DND-41 (cell line): ENCODE measurements around the gene RSBN1.

Experiments used
- ATAC-seq: fragments of 200-7000 bp; cut with Tn5 transposase; 3 replicates; pipeline ENCODE4 v1.9.1; 2021; ENCODE audit warnings: low read depth; ENCODE audit not compliant: insufficient read depth
- DNase-seq: peaks from one replicate; pipeline ENCODE4 v3.0.0-alpha.2; 2020
- H2AFZ ChIP-seq: 2 replicates; pipeline ENCODE4 v1.6.0; 2012; ENCODE audit warnings: low read depth, low read length
- H3K27ac ChIP-seq: 2 replicates; pipeline ENCODE4 v1.5.1; 2012; ENCODE audit warnings: low read length, inconsistent platforms
- H3K27me3 ChIP-seq: fragments of 200-600 bp; sonication (generic); 2 replicates; pipeline ENCODE4 v1.6.0; 2012; ENCODE audit warnings: low read length, mild to moderate bottlenecking, inconsistent platforms; ENCODE audit not compliant: insufficient read depth, poor library complexity
- H3K36me3 ChIP-seq: 2 replicates; pipeline ENCODE4 v1.5.1; 2012; ENCODE audit warnings: low read length, inconsistent platforms; ENCODE audit not compliant: insufficient read depth
- H3K4me1 ChIP-seq: 2 replicates; pipeline ENCODE4 v1.5.1; 2012; ENCODE audit warnings: mild to moderate bottlenecking, low read length; ENCODE audit not compliant: insufficient read depth
- H3K4me2 ChIP-seq: 2 replicates; pipeline ENCODE4 v1.6.0; 2012; ENCODE audit warnings: mild to moderate bottlenecking, moderate library complexity, low read length, inconsistent platforms; ENCODE audit not compliant: insufficient read depth
- H3K4me3 ChIP-seq, 2 experiments: fragments of 200-600 bp in 1 of 2; shearing (Covaris generic) in 1 of 2; 2 replicates each; pipeline ENCODE4 v1.5.1; 2012 to 2016; ENCODE audit warnings: inconsistent platforms in 2 of 2, low read length in 2 of 2, mild to moderate bottlenecking in 2 of 2, low read depth in 1 of 2, moderate library complexity in 1 of 2
- H3K79me2 ChIP-seq: 2 replicates; pipeline ENCODE4 v1.6.0; 2012; ENCODE audit warnings: low read length, inconsistent platforms; ENCODE audit not compliant: insufficient read depth
- H3K9ac ChIP-seq: 2 replicates; pipeline ENCODE4 v1.6.0; 2012; ENCODE audit warnings: low read depth, mild to moderate bottlenecking, inconsistent platforms, low read length, moderate library complexity
- H3K9me3 ChIP-seq: 2 replicates; pipeline ENCODE4 v1.5.1; 2012; ENCODE audit warnings: low read length, moderate library complexity, mild to moderate bottlenecking, inconsistent platforms; ENCODE audit not compliant: insufficient read depth, severe bottlenecking
- H4K20me1 ChIP-seq: 2 replicates; pipeline ENCODE4 v1.6.0; 2012; ENCODE audit warnings: low read length; ENCODE audit not compliant: insufficient read depth
- CTCF ChIP-seq: IDR thresholded peaks from 2 replicates; pipeline ENCODE4 v1.5.1; 2012; ENCODE audit warnings: borderline replicate concordance, low read length, moderate library complexity, mild to moderate bottlenecking; ENCODE audit not compliant: poor library complexity, severe bottlenecking; ENCODE audit errors: extremely low read depth
- EZH2 ChIP-seq: IDR thresholded peaks from 3 replicates; pipeline ENCODE4 v1.6.1; 2012; ENCODE audit warnings: borderline replicate concordance, low read depth, mild to moderate bottlenecking, moderate library complexity, low read length, inconsistent platforms; ENCODE audit not compliant: severe bottlenecking

RSBN1 gene

GRCh38 chr1:113792986-113793385, 19.3 kb downstream of the RSBN1 start:
- H3K36me3 ChIP-seq: peaks cover 70% of the 10 kb centered on the region
- H3K9me3 ChIP-seq: no peaks in the 10 kb centered on the region
- no peak overlapping the region for H3K4me2 ChIP-seq
- DNase-seq (no peak), ATAC-seq (no peak)
- peaks cover 6% of the 10 kb centered on the region; the same call in 1 of the 2 replicates for H3K4me1 ChIP-seq
- TF ChIP-seq CTCF (no peak), EZH2 (no peak)
- H3K9ac ChIP-seq: no peak overlapping the region
- H3K27me3 ChIP-seq: no peaks in the 10 kb centered on the region
- H4K20me1 ChIP-seq: peaks cover 20% of the 10 kb centered on the region
- H3K4me3 ChIP-seq: no peak overlapping the region
- H2AFZ ChIP-seq: no peak overlapping the region
- peaks cover 98% of the 10 kb centered on the region for H3K79me2 ChIP-seq
- H3K27ac ChIP-seq: no peak overlapping the region

DNA sequence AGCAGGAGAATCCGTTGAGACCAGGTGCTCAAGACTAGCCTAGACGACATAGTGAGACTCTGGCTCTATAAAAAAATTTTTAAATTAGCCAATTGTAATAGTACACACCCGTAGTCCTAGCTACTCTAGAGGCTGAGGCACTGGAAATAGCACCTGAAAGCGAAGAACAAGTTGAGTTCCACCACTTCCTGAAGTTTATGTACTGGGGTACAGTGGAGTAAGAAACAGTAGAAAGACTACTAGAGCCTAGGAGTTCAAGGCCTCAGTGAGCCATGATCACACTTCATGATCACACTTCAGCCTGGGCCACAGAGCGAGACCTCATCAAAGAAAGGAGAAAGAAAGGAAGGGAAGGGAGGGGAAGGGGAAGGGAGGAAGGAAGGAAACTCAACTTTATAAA, 19.8 kb downstream of the RSBN1 start:
- peaks cover 98% of the 10 kb centered on the region for H3K79me2 ChIP-seq
- H3K4me2 ChIP-seq: no peak overlapping the region
- H3K27me3 ChIP-seq: no peaks in the 10 kb centered on the region
- no peak overlapping the region for H3K4me3 ChIP-seq
- H3K4me1 ChIP-seq: peaks cover 8% of the 10 kb centered on the region; the same call in 1 of the 2 replicates
- H2AFZ ChIP-seq: no peak overlapping the region
- H3K9ac ChIP-seq: no peak overlapping the region
- peak; percentile 88 for ATAC-seq
- peak; percentile 40 for DNase-seq
- no peak for TF ChIP-seq CTCF
- no peak for TF ChIP-seq EZH2
- peaks cover 20% of the 10 kb centered on the region for H4K20me1 ChIP-seq
- H3K9me3 ChIP-seq: no peaks in the 10 kb centered on the region
- H3K27ac ChIP-seq: no peak overlapping the region
- H3K36me3 ChIP-seq: peaks cover 65% of the 10 kb centered on the region

DNA sequence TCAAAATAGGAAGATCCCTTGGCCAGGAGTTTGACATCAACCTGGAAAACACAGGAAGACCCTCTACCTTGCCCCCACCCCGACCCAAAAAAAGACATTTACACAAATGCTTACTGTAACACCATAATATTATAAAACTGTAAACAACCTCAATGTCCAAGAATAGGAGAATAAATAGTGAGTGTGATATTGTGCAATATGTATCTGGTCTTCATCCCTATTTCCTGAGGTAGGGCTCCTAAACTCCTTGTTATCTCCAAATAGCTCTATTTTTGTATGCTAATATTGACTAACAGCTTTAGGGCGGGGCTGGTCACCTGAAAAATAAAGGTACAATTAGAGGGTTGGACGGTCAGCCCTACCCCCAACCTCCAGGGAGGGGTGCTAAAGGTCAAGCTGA, 23.5 kb downstream of the RSBN1 start:
- Histone ChIP-seq H3K27ac (no peak overlapping the region), H3K4me1 (peaks cover 43% of the 10 kb centered on the region), H3K79me2 (peaks cover 94% of the 10 kb centered on the region), H4K20me1 (peaks cover 25% of the 10 kb centered on the region), H3K4me3 (no peak overlapping the region), H3K36me3 (peaks cover 36% of the 10 kb centered on the region), H3K27me3 (no peaks in the 10 kb centered on the region), H3K9me3 (no peaks in the 10 kb centered on the region), H2AFZ (no peak overlapping the region), H3K9ac (no peak overlapping the region), H3K4me2 (no peak overlapping the region)
- DNase-seq: no peak
- no peak for ATAC-seq
- TF ChIP-seq CTCF: no peak
- TF ChIP-seq EZH2: no peak

DNA sequence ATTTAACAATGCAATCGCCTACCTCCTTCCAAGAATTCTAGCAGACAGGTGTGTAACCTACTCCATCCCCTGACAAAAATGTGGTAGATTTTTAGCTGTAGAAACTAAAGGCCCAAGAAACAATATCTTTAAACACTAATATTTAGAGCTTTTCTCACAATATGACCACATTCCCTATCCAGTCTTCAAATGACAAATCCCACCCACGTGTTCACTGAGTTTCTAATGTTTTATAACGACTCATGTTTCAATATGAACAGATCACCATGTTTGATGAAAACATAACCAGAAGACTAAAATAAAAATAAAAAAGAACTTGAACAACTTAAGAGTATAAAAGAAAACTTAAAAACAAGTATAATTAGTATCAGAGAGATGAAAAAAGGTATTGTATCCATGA, 24.6 kb downstream of the RSBN1 start:
- TF ChIP-seq EZH2 (no peak), CTCF (no peak)

More for the DNA sequence above, 24.6 kb downstream of the RSBN1 start:
- ATAC-seq (no peak), DNase-seq (no peak)
- Histone ChIP-seq H3K79me2 (peaks cover 90% of the 10 kb centered on the region), H3K36me3 (peaks cover 29% of the 10 kb centered on the region), H3K4me1 (peaks cover 53% of the 10 kb centered on the region), H3K27me3 (no peaks in the 10 kb centered on the region), H3K9me3 (no peaks in the 10 kb centered on the region), H4K20me1 (peaks cover 24% of the 10 kb centered on the region), H3K4me2 (no peak overlapping the region), H3K4me3 (no peak overlapping the region), H3K9ac (no peak overlapping the region), H2AFZ (no peak overlapping the region), H3K27ac (peak overlapping the region; percentile 19; the same call in 1 of the 2 replicates)
